Immature natural killer cell (primary cell): ENCODE results near the gene ACVRL1. TPM values are rescaled to one million over a fixed set of nuclear protein-coding genes. Genes with fewer than 3 reads are reported as not detected.

ENCODE experiments used
- DNase-seq, 3 donors: peaks; one replicate each; pipeline ENCODE4 v3.0.0; 2022; ENCODE audit warnings: mixed read lengths in 1 of 3
- H3K27ac Mint-ChIP-seq, 6 donors: one replicate each; pipeline ENCODE4 v1.8.0; 2020; ENCODE audit warnings: mixed read lengths in 6 of 6, mild to moderate bottlenecking in 5 of 6, inconsistent platforms in 4 of 6, moderate library complexity in 3 of 6
- H3K27me3 Mint-ChIP-seq, 3 donors: one replicate each; pipeline ENCODE4 v1.8.0; 2020 to 2021; ENCODE audit warnings: low read depth in 3 of 3, mild to moderate bottlenecking in 3 of 3, mixed read lengths in 3 of 3, moderate library complexity in 3 of 3, inconsistent platforms in 1 of 3
- H3K36me3 Mint-ChIP-seq, 3 donors: one replicate each; pipeline ENCODE4 v1.8.0; 2020; ENCODE audit warnings: mixed read lengths in 3 of 3, inconsistent platforms in 2 of 3, mild to moderate bottlenecking in 2 of 3
- H3K4me1 Mint-ChIP-seq, 2 donors: one replicate each; pipeline ENCODE4 v1.8.0; 2020; ENCODE audit warnings: inconsistent platforms in 2 of 2, mild to moderate bottlenecking in 2 of 2, mixed read lengths in 2 of 2, moderate library complexity in 1 of 2
- H3K4me3 Mint-ChIP-seq, 5 donors: one replicate each; pipeline ENCODE4 v1.8.0; 2020; ENCODE audit warnings: mild to moderate bottlenecking in 5 of 5, mixed read lengths in 5 of 5, inconsistent platforms in 3 of 5, moderate library complexity in 3 of 5
- H3K9me3 Mint-ChIP-seq, 6 donors: one replicate each; pipeline ENCODE4 v1.8.0; 2020; ENCODE audit warnings: mild to moderate bottlenecking in 6 of 6, mixed read lengths in 6 of 6, inconsistent platforms in 4 of 6, moderate library complexity in 3 of 6
- polyA plus RNA-seq, 3 donors: library from polyadenylated mRNA; unstranded; fragments of 300-500 nt; fragmentation: Illumina TruSeq; gene quantifications; one replicate each; pipeline ENCODE4 v1.2.3, GENCODE V29; 2021

Gene ACVRL1
- polyA plus RNA-seq, 3 donors from 2014 or later, result 0.14 TPM; not detected in 2

DNA sequence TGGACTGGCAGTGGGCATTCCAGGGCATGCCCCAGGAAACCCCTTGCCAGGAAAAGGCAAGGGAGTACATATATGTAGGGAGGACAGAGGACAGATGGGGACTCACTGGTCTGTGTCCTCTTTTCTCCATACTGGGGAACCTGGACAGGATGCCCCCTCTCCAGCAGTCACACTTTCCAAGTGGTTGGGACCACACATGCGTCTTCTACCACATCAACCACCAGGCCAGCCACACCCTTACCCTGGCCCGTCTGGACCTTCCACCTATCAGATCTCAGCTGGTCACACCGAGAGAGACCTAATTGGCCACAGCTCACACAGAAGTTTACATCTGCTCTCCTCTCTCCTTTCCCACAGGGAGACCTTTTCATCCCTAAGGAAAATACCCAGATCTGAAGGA is 11.1 kb upstream of the ACVRL1 start:
- H3K27ac Mint-ChIP-seq, result peak overlapping the region in 1 of 6 donors; percentile 45
- DNase-seq, result no peak
- H3K4me3 Mint-ChIP-seq, result no peak overlapping the region
- no peaks in the 10 kb centered on the region for H3K9me3 Mint-ChIP-seq
- H3K27me3 Mint-ChIP-seq, result peaks cover 0 to 6% (median 3%) of the 10 kb centered on the region in 3 donors
- H3K36me3 Mint-ChIP-seq, result no peaks in the 10 kb centered on the region
- H3K4me1 Mint-ChIP-seq, result no peaks in the 10 kb centered on the region

DNA sequence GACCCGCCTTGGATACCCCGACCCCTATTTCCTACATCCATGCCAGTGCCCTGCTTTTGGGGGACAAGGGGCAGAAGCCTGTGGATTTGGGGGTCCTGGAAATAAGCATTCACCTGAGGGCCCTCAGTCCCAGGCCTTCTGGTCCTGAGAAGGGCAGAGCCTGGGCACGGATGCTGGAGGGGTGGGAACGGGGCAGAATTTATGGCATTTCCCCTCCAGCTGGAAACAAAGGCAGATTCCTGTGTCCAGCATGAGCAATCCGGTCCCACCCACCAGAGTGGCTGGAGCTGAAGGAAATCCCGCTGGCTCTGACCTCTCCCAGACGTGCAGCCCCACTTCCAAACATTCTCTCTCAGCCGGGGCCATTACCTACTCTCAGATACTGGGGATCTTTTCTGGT is 10.1 kb upstream of the ACVRL1 start:
- no peaks in the 10 kb centered on the region for H3K9me3 Mint-ChIP-seq
- no peak overlapping the region for H3K27ac Mint-ChIP-seq
- no peak overlapping the region for H3K4me3 Mint-ChIP-seq
- DNase-seq, result no peak
- no peaks in the 10 kb centered on the region for H3K4me1 Mint-ChIP-seq
- H3K27me3 Mint-ChIP-seq, result peaks cover 0 to 6% (median 4%) of the 10 kb centered on the region in 3 donors
- H3K36me3 Mint-ChIP-seq, result no peaks in the 10 kb centered on the region

GRCh38 chr12:51898506-51898905 is 8.8 kb upstream of the ACVRL1 start:
- Mint-ChIP-seq H3K36me3 (no peaks in the 10 kb centered on the region), H3K9me3 (no peaks in the 10 kb centered on the region), H3K27me3 (peaks cover 0 to 4% (median 0%) of the 10 kb centered on the region in 3 donors), H3K4me3 (no peak overlapping the region), H3K27ac (no peak overlapping the region), H3K4me1 (no peaks in the 10 kb centered on the region)
- no peak for DNase-seq

DNA sequence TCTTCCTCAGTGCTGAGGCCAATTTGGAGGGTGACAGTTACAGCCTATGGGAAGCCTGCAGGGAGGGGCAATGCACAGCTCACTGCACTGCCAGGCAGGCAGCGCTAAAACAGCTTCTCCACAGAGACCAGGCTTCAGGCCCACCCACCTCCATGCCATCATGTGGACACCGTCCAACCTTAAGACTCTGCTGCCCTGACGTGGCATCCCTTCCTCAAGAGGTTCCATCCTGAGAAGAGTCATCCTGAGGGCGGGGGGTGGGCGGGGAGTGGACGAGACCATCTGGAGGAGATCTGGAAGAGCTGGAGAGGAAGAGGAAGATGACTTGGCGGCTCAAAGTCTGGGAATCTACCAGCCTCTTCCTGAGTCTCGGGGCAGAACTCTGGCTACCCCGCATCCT is 8.4 kb upstream of the ACVRL1 start:
- Mint-ChIP-seq H3K27me3 (peaks cover 0 to 4% (median 0%) of the 10 kb centered on the region in 3 donors), H3K27ac (no peak overlapping the region), H3K4me1 (no peaks in the 10 kb centered on the region), H3K4me3 (no peak overlapping the region), H3K9me3 (no peaks in the 10 kb centered on the region), H3K36me3 (no peaks in the 10 kb centered on the region)
- DNase-seq, result no peak

DNA sequence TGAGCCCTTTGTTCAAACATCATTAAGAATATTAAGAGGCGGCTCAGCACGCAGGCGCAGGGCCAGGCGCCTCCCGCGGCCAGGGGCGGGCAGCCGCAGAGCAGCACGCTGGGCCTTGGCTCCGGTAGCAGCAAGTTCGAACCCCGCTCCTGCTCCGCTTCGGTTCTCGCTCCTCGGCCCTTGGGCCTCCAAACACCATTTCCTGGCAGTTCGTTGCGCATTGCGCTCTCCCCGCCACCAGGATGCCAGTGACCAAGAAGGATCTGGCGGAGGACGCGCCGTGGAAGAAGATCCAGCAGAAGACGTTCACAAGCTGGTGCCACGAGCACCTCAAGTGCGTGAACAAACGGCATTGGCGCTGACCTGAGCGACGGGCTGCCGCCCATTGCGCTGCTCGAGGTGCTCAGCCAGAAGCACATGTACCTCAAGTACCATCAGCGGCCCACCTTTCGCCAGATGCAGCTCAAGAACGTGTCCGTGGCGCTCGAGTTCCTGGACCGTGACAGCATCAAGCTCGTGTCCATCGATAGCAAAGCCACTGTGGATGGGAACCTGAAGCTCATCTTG is 6.9 kb upstream of the ACVRL1 start:
- Mint-ChIP-seq H3K36me3 (no peaks in the 10 kb centered on the region), H3K27me3 (peaks cover 0 to 4% (median 2%) of the 10 kb centered on the region in 3 donors), H3K9me3 (no peaks in the 10 kb centered on the region), H3K4me1 (no peaks in the 10 kb centered on the region), H3K4me3 (no peak overlapping the region), H3K27ac (no peak overlapping the region)
- no peak for DNase-seq

GRCh38 chr12:51901121-51901817 is 6.0 kb upstream of the ACVRL1 start:
- no peak overlapping the region for H3K4me3 Mint-ChIP-seq
- H3K9me3 Mint-ChIP-seq, result no peaks in the 10 kb centered on the region
- H3K27me3 Mint-ChIP-seq, result peaks cover 0 to 7% (median 2%) of the 10 kb centered on the region in 3 donors
- no peak for DNase-seq
- no peaks in the 10 kb centered on the region for H3K36me3 Mint-ChIP-seq
- no peak overlapping the region for H3K27ac Mint-ChIP-seq
- no peaks in the 10 kb centered on the region for H3K4me1 Mint-ChIP-seq

- Mint-ChIP-seq H3K9me3 (no peaks in the 10 kb centered on the region), H3K36me3 (no peaks in the 10 kb centered on the region), H3K27me3 (peaks cover 0 to 8% (median 2%) of the 10 kb centered on the region in 3 donors), H3K4me1 (no peaks in the 10 kb centered on the region), H3K27ac (no peak overlapping the region), H3K4me3 (no peak overlapping the region)
- no peak for DNase-seq
These were observed 5.4 kb upstream of the ACVRL1 start for GRCh38 chr12:51901881-51902280.

DNA sequence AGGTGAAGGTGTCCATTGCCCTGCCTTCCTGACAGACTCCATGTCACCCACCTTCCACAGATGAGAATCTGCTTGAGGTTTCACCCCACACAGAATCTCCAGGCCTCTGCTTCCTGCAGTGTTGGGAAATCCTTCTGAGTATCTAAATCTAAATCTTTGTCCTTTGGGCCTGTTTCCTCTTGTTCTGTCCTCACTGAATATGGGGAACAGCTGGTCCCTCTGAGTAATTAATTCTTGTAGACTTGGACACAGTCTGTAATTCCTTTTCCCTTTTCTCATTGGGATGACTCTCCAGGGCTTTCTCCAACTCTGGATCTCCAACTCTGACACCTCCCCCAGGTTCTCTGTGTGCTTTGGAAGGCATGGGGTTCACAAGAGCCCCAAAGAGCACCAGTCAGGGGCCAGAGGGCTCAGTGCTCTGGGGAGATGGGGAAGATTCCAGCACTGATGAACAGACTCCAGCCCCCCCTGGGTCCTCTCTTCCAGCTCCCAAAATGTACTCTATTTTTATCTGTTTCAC is 2.3 kb upstream of the ACVRL1 start:
- Mint-ChIP-seq H3K27ac (no peak overlapping the region), H3K27me3 (peaks cover 7 to 16% (median 11%) of the 10 kb centered on the region in 3 donors), H3K36me3 (no peaks in the 10 kb centered on the region), H3K9me3 (no peaks in the 10 kb centered on the region), H3K4me1 (peaks cover 0 to 2% of the 10 kb centered on the region in 2 donors), H3K4me3 (no peak overlapping the region)
- DNase-seq, result no peak

- Mint-ChIP-seq H3K9me3 (no peaks in the 10 kb centered on the region), H3K4me1 (peaks cover 0 to 2% of the 10 kb centered on the region in 2 donors), H3K27me3 (peaks cover 7 to 15% (median 11%) of the 10 kb centered on the region in 3 donors), H3K36me3 (no peaks in the 10 kb centered on the region), H3K27ac (peak overlapping the region in 1 of 6 donors; percentile 45), H3K4me3 (no peak overlapping the region)
- no peak for DNase-seq
These were observed 1.6 kb upstream of the ACVRL1 start for GRCh38 chr12:51905471-51906429.

DNA sequence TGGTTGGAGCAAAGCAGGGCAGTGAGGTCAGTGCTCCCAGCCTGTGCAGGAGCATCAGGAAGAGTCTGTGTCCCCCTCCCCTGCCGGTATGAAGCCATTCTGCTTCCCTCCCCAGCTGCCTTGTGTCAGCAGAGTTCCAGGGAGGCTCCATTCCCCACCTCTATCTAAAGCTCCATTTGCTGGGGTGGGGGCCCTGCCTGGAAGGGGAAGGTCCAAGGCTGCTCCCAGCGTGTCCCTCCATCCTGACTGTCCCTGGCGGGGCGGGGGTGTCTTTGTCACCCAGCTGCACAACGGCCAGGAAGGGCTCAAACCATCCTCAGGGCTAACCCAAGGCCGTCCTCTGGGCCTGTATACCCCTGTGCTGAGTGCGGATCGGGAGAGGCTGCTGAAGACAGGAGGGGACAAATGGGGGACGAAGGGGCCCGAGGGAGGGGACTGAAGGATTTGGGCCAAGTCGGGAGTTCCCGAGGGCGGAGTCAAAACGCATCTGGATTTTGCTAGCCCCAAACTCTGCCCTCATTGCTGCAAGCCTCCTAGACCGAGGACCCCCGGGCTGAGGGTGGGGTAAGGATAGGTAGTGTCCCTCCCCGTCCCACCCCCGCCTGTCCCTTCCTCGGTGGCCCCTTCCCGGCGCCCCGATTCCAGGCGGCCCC is 748 bp upstream of the ACVRL1 start:
- H3K9me3 Mint-ChIP-seq, result no peaks in the 10 kb centered on the region
- peak overlapping the region in 1 of 5 donors; percentile 33 for H3K4me3 Mint-ChIP-seq
- H3K4me1 Mint-ChIP-seq, result peaks cover 0 to 2% of the 10 kb centered on the region in 2 donors
- no peak for DNase-seq
- peaks cover 7 to 19% (median 11%) of the 10 kb centered on the region in 3 donors for H3K27me3 Mint-ChIP-seq
- no peak overlapping the region for H3K27ac Mint-ChIP-seq
- H3K36me3 Mint-ChIP-seq, result no peaks in the 10 kb centered on the region

- Mint-ChIP-seq H3K27me3 (peaks cover 7 to 18% (median 17%) of the 10 kb centered on the region in 3 donors), H3K4me1 (peaks cover 0 to 2% of the 10 kb centered on the region in 2 donors), H3K4me3 (peak overlapping the region in 1 of 5 donors; percentile 44), H3K36me3 (no peaks in the 10 kb centered on the region), H3K27ac (no peak overlapping the region), H3K9me3 (no peaks in the 10 kb centered on the region)
- DNase-seq, result no peak
These were observed 637 bp downstream of the ACVRL1 start for GRCh38 chr12:51907856-51908425.

- no peaks in the 10 kb centered on the region for H3K36me3 Mint-ChIP-seq
- no peak overlapping the region for H3K4me3 Mint-ChIP-seq
- no peak for DNase-seq
- H3K27ac Mint-ChIP-seq, result no peak overlapping the region
- peaks cover 7 to 18% (median 17%) of the 10 kb centered on the region in 3 donors for H3K27me3 Mint-ChIP-seq
- no peaks in the 10 kb centered on the region for H3K9me3 Mint-ChIP-seq
- peaks cover 0 to 2% of the 10 kb centered on the region in 2 donors for H3K4me1 Mint-ChIP-seq
These were observed 1.7 kb downstream of the ACVRL1 start for GRCh38 chr12:51908876-51909592.
